T-helper 1 cell (primary cell): ENCODE results near the gene JAKMIP2.
A peak's percentile ranks its signal among the peaks of the same experiment; 100 is the strongest.
"Not testable (repeated sequence)": the region's sequence is repeated elsewhere in the genome, so short reads cannot be mapped to it uniquely, and the experiment has no call there.

Source experiments
- DNase-seq, 5 donors: peaks; one replicate each; pipeline ENCODE4 v3.0.0-alpha.2; 2012 to 2020

Gene JAKMIP2

DNA sequence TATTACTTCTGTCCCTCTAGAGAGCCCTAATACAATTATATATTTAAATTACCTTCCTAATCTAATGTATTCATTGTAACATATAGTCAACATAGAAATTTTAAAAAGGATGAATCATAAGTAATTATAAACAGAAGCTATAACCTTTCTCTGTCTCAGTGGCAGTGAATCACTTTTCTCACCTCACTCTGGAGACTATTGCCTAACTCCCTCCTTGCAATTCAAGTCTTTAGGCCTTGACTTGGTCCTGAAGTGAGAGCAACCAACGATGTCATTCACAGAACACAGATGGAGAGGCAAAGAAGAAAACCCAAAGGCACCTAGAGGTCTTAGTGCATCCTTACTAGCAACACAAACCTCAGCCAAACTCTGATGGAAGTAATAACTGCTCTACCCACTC is 139.4 kb downstream of the JAKMIP2 start:
- no peak for DNase-seq

- DNase-seq: no peak
Observed at GRCh38 chr5:147642666-147643065, 139.9 kb downstream of the JAKMIP2 start.

DNA sequence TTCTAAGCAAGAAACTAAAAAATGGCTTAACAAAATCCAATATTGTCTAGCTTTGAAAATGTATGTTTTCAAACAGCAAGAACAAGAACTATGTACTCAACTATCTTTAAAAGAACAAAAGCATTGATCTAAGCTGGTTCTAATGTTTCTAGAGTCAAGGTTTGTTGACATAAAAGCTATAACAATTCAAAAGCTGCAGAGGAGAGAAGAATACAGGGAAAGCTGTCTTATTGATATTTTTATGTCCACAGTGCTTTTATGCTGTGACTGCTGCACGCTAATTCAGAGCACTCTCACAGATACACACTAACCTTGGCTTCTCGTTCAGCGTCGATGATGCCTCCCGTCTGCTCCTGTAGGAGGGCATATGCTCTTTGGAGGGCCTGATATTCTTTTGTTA is 143.2 kb downstream of the JAKMIP2 start:
- DNase-seq: no peak

DNA sequence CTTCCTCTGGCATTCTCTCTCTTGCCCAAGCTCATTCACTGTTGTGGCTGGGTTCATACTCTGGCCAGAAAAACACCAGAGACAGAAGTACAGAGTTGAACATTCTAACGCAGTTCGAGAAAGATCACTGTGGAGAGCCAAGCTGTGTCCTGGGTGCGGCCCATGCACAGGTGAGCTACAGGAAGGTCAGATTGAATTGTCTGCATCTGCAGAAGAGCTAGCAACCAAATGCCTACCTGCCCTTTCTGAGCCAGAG is 145.9 kb downstream of the JAKMIP2 start:
- DNase-seq: no peak

DNA sequence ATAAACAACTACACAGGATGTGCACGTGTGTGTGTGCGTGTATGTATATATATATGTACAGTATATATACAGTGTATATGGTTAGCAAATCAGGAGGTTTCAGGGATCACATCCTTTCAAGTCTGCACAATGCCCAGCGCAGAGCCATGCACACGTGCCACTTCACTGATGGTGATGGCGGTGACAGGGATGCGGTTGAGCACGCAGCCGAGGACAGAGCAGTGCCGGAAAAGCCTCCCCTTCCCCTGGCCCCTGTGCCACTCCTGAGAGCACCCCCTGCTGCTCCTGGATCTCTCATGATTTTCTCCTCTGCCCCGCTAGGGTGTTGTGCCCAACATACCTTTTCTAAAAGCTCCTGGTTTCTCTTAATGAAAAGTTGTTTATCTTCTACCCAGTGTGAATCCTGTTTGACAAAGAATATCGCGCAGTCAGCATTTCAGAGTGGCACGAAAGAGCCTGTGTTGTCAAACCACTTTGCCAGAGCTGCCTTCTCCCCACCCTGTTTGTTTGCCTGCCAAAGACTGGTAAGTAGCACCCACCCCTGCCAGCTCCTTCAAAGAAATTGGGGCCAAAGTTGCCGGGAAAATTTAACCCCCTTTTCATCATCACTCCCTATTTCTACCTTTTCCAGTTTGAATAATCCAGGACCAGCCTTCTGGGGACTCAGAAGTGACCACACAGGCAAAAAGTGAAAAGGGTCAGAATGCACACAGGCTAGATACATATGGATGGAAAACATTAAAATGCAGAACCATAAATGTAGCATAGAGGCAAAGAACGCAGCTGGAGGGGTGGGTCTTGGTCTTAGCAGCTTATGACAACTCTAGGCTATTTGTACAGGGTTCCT is 146.4 kb downstream of the JAKMIP2 start:
- DNase-seq: no peak

DNA sequence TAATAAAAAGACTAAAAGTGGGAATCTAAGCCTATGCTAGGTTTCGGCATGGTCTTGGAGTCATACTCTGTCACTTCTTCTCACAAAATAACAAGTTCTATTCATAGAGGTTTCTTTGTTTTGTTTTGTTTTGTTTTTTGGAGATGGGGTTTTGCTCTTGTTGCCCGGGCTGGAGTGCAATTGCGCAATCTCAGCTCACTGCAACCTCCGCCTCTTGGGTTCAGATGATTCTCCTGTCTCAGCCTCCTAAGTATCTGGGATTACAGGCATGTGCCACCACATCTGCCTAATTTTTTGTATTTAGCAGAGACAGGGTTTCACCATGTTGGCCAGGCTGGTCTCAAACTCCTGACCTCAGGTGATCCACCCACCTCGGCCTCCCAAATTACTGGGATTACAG is 147.1 kb downstream of the JAKMIP2 start:
- DNase-seq: not testable (repeated sequence)

DNA sequence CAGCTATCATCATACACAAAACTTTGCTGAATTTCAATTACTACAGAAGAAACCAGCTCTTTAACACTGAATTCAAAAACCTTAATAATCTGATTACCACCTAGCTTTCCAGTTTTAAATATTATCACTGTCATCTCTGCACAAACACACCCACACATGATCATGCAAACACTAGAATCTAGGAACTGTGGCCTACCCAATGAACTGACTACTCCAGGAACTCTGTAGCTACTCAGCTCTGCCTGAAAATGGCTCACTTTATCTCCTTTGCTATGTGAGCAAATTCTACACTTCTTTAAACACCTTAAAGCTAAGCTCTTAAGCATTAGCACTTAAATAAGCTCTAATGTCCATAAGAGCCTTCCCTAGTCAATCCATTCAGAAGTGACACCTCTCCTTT is 149.4 kb downstream of the JAKMIP2 start:
- no peak for DNase-seq

DNA sequence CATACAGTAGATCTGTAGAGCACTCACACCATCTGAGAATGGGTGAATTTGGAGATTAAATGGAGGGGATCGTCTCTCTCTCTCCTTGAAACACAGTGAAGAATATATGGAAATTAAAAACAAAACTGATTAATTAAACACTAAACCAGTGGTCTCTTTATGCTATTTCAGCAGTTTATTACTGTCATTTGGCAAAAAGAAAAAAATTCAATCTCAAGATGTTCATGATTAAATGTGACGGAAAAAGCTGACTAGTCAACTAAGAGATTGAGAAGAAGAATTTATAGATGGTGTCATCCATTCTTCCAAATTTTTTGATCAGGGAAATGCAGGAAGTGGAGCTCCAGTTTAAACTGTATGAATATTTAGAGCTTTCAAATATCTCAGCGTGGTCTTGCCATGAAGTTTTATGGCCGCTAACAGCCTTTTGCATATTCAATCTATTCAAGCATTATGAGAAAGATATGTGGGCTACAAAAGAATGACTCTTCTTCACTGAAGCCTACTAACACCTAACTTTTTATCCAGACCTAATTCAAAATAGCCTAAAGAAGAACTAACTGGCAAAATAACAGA is 151.0 kb downstream of the JAKMIP2 start:
- no peak for DNase-seq

GRCh38 chr5:147629196-147629595 is 153.3 kb downstream of the JAKMIP2 start:
- DNase-seq: no peak

- peak in 3 of 5 donors; percentile 15 to 32 (median 25) for DNase-seq
Observed at GRCh38 chr5:147628058-147628895, 154.3 kb downstream of the JAKMIP2 start.

DNA sequence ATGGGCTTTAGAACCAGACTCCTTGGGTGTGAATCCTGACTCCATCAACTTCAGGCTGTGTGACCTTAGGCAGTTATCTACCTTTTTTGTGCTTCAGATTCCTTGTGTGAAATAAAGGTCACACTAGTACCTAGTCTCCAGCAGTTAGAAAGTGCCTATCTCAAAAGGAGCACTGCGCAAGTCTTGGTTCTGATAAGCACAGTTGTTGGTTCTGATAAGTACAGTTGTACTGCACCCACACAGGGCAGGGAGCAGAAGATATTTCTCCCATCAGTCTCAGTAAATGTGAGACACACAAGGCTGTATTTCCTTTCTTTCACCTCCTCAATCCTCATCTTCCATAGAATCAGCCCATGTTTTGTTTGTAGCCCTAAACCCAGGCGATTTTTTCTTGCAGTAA is 156.1 kb downstream of the JAKMIP2 start:
- DNase-seq: no peak

DNA sequence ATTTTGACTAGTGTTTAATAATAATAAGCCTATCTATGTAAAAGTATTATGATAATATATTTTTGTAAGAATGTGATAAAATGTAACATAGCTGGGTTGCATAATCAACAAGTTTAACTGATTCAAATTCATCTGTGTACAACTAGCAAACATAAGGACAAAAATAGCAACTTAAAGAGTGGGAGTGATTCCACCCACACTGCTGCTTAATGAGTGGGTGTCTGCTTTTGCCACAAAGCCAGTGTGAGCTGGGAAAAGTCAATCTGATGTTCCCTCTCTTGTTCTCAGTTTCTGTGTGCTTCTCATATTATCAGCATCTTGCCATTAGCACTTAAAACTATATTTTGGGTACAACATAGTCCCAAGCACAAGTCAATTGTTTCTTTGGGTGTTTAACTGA is 161.5 kb downstream of the JAKMIP2 start:
- DNase-seq: no peak

GRCh38 chr5:147619281-147619878 is 163.1 kb downstream of the JAKMIP2 start:
- DNase-seq: no peak

GRCh38 chr5:147617711-147618350 is 164.7 kb downstream of the JAKMIP2 start:
- DNase-seq: no peak

GRCh38 chr5:147617191-147617606 is 165.3 kb downstream of the JAKMIP2 start:
- no peak for DNase-seq

DNA sequence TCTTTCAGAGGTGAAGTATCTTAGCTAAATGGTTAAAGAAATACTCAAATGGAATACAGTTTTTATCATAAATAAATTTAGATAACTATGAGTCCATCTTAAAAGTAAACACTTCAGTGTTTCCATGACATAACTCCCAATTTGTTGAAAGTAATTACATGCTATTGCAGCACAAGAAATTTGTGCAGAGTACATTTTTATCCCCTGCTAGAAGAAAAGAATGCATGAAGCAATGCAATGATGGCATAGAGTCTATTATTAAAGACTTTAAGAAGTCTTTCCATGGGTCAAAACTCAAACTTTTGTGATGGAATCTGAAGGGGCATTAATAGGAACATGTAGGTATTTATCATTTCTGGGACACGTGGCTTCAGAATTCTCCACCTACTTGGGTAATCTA is 166.1 kb downstream of the JAKMIP2 start:
- no peak for DNase-seq

DNA sequence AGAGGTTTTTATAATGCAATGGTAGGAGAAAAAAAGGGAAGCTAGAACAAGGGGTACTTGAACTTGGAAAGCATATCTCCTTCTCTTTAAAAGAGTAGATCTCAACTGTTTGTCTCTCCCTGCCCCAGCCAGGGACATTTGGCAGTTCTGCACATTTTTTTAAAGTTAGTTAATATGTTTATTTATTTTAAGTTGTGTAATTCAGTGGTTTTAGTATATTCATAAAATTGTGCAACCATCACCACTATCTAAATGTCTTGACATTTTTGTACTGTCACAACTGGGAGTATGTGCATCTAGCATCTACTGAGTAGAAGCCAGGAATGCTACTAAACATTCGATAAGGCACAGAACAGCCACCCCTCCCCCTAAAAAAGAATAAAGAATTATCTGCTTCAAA is 169.2 kb downstream of the JAKMIP2 start:
- no peak for DNase-seq

- no peak for DNase-seq
Observed at GRCh38 chr5:147611483-147611882, 171.0 kb downstream of the JAKMIP2 start.

GRCh38 chr5:147610798-147611197 is 171.7 kb downstream of the JAKMIP2 start:
- DNase-seq: no peak

DNA sequence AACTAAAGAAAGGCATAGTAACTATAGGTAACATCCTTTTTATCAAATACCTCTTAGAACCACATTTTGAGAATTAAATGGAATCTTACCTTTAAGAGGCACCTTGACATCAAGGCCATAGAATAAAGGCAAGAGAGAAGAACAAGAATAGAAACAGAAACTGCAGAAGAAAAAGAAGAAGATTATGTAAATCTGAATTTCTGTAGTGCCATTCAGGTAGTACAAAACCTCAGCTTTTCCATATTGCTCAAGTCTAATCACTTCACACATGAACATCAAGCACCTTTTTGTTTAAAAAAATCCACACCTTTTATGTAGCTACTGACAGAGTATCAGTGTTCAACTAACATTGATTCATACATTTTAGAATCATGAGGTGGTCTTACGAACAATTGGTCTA is 180.9 kb downstream of the JAKMIP2 start:
- no peak for DNase-seq

- no peak for DNase-seq
Observed at GRCh38 chr5:147591120-147591519, 191.4 kb downstream of the JAKMIP2 start.

DNA sequence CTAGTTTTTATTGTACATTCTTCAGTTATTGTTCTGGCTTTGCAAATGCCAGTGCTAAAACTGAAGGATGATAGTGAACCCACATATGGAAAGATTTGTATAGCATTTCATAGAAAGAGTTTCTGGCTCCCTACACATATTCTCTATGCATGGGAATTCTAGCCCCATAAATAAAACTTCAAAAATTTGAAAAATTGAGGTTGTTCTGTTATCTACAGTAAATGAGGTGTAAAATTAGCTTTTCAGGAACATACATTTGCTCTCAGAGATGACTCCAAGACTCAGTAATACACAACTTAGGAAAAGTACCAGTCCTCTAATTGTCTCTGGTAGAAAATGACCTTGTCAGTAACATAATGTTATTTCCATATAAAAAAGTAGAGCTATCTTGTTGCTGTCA is 192.4 kb downstream of the JAKMIP2 start:
- DNase-seq: no peak

DNA sequence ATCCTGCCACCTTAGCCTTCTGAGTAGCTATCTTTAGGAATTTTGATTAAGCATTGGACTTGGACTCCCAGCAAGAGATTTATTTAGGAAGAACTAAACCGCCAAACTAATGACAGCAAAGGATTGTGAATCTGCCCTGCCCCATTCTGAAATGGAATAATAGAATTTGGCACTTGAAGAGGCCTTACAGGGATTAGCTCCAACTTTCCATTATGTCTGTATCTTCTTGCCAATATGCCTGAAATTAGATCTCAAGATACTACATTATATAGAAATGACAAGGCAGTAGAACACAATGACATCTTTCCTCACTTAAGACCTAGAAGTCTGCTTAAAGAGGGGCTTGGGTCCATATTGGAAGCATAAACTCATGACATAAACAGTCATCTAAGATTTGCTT is 195.7 kb downstream of the JAKMIP2 start:
- no peak for DNase-seq
